GM21529 (cell line): ENCODE results near the gene IL17D.
A peak's percentile ranks its signal among the peaks of the same experiment; 100 is the strongest.
"Not testable (repeated sequence)": the region's sequence is repeated elsewhere in the genome, so short reads cannot be mapped to it uniquely, and the experiment has no call there.

Experiments
- ATAC-seq: cut with Tn5 transposase; IDR thresholded peaks from one replicate; pipeline ENCODE4 v1.9.1; 2021; ENCODE audit not compliant: unreplicated experiment

The IL17D gene, protein sequence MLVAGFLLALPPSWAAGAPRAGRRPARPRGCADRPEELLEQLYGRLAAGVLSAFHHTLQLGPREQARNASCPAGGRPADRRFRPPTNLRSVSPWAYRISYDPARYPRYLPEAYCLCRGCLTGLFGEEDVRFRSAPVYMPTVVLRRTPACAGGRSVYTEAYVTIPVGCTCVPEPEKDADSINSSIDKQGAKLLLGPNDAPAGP

DNA sequence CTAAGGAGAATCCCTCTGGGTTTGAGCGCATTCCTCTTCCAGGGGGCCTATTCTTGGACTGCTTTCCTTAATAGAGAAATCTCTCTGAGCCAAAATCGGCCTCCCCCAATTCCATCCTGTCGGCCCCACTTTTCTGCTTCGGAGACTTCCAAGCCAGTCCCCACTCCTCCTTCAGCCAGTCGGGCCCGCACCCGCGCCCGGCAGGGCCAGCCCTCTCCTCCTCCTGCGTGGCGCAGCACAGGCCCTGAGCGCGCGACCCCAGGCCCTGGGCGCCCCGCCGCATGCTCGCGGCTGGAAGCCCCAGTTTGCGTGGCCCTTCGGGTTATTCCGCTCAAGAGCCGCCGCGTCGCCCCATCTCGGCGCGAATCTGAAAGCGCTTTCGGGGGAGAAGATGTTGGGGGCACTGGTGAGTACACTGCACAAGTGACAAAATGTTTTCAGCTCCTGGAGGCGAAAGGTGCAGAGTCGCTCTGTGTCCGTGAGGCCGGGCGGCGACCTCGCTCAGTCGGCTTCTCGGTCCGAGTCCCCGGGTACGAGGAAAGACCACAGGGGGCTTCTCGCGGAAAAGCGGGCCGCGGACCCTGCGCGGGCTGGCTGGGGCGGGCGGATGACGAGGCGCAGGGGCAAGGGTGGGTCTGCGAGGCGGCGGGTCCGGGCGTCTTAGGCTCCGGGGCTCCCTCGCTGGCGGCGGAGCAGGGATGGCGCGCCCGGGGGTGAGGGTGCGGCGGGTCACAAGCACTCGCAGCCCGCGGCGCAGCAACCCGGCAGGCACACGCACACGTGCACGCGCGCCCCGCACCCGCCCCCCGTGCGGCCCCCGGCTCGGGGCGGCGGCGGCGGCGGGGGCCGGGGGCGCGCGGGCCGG is at the start of gene IL17D:
TSS of gene IL17D (plus strand) at position 785 of the 865 bp plus-strand sequence. CDS start 303 bp downstream, outside the sequence.
- peak; percentile 34 for ATAC-seq

DNA sequence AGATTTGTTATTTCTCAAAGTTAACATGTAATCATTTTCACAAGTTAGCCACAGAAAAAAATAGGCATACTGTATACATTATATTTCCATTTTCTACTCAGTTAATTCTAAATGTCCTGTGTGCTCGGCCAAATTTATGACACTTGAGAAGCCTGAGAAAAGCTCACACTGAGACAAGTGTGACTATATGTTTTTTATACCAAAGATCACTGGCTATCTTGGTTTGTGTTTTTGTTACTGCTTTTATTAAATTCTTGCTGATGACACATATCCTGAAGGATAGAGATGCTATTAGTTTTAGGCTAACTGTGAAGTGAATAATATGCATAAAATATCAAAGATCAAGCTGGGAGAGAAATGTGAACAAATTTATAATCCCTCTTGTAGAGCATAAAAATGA is 49.3 kb upstream of the IL17D start:
- ATAC-seq: no peak

DNA sequence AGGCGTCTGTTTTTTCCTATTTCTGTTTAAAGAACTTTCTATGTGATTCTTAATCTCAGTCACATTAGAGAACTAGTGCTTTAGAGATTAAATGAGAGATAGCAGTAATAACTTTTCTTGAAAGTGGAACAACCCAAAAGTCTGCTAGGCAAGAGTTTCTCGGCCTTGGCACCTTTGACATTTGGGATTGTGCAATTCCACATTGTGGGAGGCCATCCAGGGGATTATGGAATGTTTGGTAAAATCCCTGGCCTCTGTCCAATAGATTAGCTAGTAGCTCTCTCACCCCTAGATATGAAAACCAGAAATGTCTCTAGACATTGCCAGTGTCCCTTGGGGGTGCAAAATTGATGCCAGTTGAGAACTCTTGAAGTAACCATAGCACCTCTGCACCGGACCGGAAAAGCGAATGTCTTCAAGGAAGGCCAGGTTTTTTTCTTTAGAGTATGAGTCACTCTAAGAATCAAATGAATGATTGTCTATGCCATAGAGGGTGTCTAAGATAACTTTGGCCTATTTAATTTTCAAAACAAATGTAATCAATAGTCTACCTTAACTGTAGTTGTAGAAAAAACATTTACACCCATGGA is 45.0 kb upstream of the IL17D start:
- ATAC-seq: no peak

DNA sequence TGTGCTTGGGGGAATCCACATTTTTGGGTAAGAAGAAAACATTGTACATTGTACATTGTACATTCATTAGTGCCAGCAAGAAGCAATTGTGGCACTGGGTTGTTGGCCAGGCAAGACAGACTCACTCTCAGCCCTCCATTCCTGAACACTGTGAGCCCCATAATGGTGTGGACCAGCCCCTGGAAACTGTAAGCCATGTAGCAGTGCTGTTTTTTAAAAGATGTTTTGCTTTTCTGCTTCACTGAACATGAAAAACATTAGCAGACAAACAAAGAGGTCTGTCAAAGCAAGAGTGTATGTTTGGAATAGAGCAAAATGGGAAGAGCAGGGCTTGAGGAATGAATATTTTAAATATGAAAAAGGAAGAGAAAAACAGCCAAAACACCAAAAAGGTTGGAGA is 39.1 kb upstream of the IL17D start:
- no peak for ATAC-seq

DNA sequence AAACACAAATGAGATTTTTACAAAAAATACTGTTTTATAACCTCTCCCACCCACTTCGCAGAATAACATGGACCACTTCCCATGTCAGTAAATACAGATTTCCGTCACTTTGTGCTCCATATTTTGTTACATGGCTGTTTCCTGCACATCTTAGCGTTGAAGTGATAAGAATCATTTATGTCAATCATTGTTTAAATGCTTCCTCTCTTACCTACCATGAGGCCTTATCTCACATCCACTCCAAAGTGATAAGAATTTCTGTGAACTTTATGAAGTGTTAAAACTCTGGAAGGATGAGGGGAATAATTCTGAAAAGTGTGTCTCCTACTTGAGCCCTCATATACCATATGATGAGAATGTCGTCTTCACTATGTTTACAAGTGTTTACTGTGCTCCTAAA is 36.6 kb upstream of the IL17D start:
- no peak for ATAC-seq

DNA sequence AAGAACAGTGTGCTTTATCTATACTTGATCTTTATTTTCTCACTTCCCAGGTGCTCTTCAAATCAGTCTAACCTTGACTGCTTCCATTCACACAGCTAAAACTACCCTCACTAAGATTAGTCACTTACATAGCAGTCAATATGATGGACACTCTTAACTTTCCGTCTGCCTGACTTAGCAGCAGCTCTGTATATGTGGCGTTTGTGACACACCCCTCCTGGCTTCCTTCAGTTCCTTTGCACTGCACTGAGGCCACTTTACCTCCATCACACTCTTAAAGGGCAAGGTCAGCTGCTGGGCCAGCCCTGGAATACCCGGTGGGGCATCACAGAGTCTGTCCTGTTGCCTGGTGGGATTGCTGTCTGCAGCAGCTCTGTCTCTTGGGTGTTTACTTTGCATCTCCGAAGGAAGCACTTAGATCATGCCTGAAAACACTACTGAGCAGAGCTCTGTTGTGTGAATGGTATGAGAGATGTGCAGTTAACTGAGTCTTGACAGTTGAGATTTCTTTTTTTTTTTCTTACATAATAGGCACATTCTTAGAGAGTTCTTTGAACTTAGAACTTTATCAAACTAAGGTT is 35.6 kb upstream of the IL17D start:
- ATAC-seq: no peak

DNA sequence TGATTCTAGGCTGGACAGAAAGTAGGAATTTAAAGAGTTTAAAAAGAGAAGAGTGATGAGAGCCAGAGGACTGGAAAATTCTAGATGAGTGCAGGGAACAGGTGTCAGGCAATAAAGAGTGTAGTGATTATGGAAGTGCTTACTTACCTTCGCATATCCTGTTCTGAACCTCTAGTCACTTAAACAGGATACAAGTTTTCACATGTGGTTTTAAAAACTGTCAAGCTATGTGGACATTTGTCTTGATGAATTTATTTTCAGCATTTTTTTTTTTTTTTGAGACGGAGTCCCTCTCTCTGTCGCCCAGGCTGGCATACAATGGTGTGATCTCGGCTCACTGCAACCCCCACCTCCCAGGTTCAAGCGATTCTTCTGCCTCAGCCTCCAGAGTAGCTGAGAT is 34.3 kb upstream of the IL17D start:
- no peak for ATAC-seq

DNA sequence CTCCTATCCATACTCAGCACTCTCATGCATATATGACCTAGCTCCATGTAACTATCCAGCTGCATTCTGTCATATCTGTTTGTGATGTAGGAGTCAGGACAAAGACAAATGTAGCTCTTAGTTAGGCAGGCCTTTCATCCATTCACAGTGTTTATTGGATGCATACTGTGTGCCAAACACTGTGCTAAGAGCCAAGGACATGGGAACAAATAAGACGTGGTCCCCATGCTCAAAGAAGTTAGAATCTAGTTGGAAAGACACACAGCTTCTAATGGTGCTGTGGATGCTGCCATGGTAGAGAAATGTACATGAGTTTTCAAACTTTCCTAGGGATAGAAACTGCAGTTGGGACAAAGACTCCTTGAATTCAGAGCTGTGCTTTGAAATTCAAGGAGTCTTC is 31.7 kb upstream of the IL17D start:
- ATAC-seq: no peak

DNA sequence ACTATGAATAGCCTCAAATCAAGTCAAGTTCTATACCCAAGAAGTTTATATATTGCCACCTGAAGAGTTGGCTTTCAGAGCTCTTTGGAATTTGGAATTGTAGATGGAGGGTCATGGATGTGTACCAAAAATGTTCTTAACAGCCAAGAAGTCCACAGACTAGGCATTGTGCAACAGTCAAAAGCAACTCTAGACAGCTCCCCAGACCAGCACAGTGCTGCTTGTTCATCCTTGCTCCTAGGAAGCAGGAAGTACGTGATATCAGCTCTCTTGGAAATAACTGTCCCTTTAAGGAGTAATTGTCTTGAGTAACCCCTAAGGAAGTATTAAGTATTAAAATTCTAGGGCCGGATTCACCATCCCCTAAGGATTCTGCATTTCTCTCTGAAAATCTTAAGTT is 30.7 kb upstream of the IL17D start:
- ATAC-seq: no peak

DNA sequence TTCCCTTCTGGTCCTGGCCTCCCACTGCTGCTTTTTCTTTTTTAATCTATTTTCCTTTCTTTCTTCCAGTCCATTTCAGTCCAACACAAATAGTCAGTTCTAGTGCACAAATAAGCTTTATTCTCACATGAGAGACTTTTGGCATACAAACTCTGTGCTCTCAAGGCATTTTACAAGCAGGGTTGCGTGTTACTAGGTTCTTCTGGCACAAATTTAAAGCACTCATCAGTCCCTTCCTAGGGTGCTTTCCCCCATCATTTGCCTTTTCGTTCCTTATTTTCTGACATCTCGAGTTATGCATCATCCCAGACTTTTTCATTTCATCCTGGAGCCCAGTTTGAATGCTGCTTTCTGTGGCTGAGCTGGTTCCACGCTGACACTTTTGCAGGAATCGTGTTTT is 29.8 kb upstream of the IL17D start:
- no peak for ATAC-seq

DNA sequence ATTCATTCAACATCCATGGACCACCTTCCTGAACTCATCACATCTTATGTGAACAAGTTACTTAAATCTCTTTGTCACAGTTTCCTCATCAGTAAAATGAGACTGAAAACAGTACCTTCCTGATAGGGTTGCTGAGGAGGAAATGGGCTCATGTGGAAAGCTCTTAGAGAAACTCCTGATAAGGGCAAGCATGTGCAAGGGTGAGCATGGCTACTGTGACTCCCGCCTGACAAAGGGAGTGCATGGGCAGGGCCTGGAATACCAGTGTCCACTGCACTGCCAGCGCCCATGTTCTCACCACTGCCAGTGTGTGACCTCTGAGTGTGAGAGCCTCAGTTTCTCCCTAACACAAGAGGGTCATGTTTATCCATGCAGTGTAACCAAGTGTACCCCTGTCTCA is 27.3 kb upstream of the IL17D start:
- ATAC-seq: no peak

DNA sequence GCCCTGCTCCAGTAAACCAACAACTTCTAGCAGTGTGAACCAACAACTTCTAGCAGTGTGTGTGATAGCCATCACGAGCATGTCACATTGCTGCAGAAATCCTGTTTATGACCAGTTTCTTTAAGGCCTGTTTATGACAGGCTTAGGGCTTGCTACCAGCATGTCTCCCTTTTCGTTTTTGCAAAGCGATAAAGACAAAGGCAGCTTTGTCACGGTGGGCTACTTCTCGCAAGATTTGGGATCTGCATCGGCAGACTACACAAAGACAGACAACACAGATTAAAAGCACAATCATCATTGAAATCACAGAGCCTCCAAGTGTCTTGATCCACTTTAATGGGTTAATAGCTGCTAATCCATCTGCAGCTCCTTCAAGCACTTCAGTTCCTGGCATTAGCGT is 24.9 kb upstream of the IL17D start:
- ATAC-seq: not testable (repeated sequence)

DNA sequence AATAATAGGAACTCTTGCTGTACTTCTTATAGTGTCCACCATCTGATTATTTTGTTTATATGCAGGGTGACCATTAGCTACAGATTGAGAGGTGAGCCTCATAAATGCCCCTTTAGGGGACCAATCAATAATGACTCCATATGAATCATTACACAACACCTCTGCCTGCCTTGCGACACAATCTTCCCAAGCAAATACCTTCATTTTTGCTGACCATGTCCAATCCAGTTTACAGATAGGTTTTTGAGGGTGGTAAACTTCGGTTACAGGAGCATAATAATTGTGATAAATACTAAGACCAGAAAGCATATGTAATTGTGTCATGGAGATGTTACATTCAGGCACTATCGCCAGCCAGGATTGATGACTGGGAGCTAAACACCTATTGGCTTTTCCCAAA is 23.6 kb upstream of the IL17D start:
- no peak for ATAC-seq

DNA sequence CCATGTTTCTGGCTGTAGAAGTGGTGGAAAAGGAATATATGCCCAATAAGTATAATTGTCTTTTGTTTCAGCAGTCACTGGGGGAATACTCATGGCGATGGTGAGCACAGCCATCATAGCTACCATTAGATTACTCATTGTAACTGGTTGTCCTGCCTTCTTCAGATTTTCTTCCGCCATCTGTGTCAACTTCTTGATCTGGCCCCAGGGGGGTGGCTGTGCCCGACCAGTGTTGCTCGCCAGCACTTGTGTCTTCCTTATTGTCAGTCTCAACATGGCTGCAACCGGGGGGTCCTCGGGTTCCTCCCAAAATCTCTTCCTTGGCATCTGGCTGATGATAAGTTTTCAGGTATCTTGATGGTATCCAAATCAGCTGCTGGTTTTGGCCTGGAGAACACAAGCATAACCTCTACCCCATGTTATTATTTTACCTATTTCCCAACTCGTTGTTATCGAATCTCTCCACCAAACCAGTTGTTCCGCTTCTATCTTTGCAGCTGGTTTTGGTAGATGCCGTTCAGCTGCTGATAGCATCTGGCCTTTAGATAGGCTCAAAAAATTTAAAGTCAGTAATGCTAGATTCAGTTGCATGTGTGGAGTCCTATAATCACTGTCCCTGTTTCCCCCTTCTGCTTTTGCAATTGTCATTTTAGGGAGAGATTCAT is 23.0 kb upstream of the IL17D start:
- ATAC-seq: no peak

DNA sequence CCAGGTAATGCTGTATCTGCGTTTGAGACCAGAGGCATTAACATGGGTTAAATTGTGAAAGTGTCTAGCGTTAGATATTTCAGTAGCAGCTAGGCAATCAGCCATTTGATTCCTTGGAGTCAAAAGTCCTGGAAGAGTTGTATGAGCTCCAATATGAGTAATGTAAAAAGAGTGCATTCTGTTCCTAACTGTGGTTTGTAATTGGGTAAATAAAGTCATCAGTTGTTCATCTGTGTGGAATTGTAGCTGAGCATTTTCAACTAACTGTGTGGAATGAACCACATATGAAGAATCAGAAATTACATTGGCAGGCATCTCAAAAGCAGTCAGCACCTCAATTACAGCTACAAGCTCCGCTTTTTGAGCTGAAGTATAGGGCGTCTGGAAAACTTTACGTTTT is 22.0 kb upstream of the IL17D start:
- not testable (repeated sequence) for ATAC-seq

DNA sequence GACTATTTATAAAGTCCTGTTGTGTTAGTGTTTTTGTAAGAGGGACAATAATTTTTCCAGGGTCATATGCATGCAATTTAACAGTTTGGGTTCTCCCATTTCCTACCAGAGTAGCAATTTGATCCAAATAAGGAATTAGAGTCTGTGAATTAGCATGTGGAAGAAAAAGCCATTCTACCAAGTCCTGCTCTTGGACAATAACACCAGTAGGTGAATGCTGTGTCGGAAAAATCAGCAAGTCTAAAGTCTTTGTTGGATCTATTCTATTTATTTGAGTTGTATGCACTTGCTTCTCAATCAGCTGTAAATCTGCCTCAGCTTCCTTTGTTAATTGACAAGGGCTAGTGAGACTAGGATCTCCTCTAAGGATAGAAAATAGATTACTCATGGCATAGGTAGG is 21.4 kb upstream of the IL17D start:
- no peak for ATAC-seq

DNA sequence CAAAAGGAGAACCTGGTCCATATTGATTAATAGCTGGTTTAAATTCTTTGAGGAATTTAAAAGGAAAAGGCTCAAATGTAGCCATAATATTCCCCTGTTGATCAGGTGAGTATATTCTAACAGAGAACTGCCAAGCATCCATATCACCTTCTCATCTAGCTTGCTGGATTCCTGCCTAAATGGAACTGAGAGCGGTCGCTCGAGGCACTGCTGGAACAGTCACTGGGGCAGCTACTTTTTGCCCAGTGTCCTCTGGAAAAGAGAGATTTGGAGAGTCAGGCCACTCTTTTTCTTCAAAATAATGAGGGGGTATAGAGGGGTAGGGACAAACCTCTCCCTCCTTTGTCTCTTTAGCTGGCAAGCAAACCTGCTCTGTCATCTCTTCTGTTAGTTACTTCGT is 19.5 kb upstream of the IL17D start:
- no peak for ATAC-seq

DNA sequence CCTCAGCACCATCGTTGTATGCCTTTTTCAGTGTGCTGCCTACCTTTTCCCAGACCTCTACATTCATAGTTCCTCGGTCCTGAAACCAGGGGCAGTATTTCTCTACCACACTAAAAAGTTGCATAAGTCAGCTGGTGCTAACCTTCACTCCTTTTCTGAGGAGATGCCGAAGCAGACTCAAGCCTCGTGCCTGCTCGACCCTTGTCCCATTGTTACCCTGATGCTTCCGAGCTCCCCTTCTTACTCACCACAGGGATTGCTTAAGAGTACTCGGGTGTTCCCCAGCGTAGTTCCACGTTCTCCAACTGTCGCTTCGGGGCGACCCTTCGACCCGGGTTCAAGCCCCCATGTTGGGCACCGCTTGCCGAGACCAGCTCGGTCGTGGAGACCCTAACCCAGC is 19.0 kb upstream of the IL17D start:
- ATAC-seq: no peak

DNA sequence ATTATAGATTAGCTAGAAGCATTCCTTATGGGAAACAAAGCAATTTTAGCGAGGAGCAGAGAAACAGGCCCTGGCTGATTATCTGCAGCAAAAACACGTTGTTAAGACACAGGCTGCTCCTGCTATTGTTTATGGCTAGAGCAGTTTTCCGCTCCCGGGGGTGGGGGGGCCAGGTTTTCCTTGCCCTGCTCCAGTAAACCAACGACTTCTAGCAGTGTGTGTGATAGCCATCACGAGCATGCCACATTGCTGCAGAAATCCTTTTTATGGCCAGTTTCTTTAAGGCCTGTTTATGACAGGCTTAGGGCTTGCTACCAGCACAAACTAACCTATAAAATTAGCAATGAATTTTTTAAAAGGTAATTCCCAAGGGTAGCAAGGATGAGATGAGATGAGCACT is 18.4 kb upstream of the IL17D start:
- no peak for ATAC-seq

DNA sequence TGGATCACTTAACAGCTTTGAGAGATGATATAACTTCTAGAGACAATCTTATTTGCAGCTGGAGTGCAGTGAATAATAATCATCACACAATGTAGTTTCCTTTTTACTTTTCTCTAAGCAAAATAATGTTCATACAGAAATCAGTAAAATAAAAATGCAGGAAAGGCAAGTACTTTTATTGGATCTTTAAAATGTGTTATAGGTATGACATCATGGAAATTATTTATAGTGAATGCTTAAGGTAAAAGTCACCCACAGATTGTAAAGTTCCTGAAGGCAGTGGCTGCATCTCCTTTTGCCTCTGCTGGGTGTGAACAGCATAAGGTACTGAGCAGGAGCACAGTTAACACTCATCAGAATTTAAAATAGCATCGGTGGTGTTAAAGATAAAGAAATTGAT is 17.3 kb upstream of the IL17D start:
- no peak for ATAC-seq

DNA sequence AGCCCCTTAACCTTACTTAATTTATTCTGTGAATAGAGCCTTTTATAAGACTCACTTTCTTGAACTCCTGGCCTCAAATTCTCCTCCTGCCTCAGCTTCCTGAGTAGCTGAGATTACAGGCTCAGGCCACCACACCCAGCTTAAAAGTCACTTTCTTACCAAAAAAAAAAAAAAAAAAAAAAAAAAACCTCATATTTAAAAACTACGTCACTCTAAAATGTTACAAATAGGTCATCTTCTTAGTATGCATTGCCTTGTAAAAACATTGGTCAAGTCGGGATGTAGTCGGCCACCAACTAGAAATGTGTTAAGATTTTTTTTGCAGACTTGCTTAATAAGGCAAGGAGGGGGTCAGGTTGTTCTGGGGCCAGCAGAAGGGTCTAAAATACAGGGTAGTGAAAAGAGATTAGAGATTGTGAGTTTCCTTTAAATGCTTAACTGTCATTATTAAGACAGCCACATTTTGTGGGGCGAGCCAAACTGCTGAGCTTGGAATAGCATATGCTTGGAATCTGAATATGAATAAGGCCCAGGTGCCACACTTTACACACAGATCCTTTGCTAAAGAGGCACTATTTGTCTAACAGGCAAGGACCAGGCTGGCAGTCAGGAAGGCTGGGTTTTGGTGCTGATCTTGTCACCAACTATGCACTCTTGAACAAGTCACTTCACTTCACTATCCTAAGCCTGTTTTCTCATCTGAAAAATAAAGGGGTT is 16.5 kb upstream of the IL17D start:
- no peak for ATAC-seq
